Measurements from ENCODE around the gene SMIM8. TPM values are rescaled to one million over a fixed set of nuclear protein-coding genes. Genes with fewer than 3 reads are reported as not detected.

SMIM8 gene
- total RNA-seq, 1 experiment from 2014 or later, result 3.4 TPM

GRCh38 chr6:87391334-87391733 lies 68.9 kb downstream of the SMIM8 start:
- peak; percentile 25 for DNase-seq (ENCODE audit: low read depth)

Other genes with a start within 250 kb of the SMIM8 start
- gene CGA, start 227.5 kb upstream of the SMIM8 start, total RNA-seq (2014; rRNA removed), result not detected in 2 replicates
- 16.5 and 16.9 TPM in 2 replicates for gene ZNF292, start 167.0 kb upstream of the SMIM8 start, total RNA-seq (2014; rRNA removed)
- gene GJB7, start 6.7 kb downstream of the SMIM8 start, total RNA-seq (2014; rRNA removed), result not detected in 2 replicates
- 0.46 TPM in 1 of 2 replicates, not detected in the other for gene C6orf163, start 22.2 kb downstream of the SMIM8 start, total RNA-seq (2014; rRNA removed)
- 0.23 and 0.32 TPM in 2 replicates for gene CFAP206, start 85.4 kb downstream of the SMIM8 start, total RNA-seq (2014; rRNA removed)
- gene SLC35A1, start 150.4 kb downstream of the SMIM8 start, total RNA-seq (2014; rRNA removed), result 12.3 and 13.3 TPM in 2 replicates

Measured in LHCN-M2 (cell line).